HG03280 (cell line): Measurements from ENCODE around the gene TMCC2.
"Not testable (repeated sequence)": the region's sequence is repeated elsewhere in the genome, so short reads cannot be mapped to it uniquely, and the experiment has no call there.

ENCODE experiments used
- ATAC-seq: cut with Tn5 transposase; IDR thresholded peaks from one replicate; pipeline ENCODE4 v1.9.1; 2021; ENCODE audit warnings: mild to moderate bottlenecking, moderate library complexity; ENCODE audit not compliant: unreplicated experiment

TMCC2 gene

GRCh38 chr1:205275916-205276688 lies 48.4 kb downstream of the TMCC2 start:
- ATAC-seq, result no peak

DNA sequence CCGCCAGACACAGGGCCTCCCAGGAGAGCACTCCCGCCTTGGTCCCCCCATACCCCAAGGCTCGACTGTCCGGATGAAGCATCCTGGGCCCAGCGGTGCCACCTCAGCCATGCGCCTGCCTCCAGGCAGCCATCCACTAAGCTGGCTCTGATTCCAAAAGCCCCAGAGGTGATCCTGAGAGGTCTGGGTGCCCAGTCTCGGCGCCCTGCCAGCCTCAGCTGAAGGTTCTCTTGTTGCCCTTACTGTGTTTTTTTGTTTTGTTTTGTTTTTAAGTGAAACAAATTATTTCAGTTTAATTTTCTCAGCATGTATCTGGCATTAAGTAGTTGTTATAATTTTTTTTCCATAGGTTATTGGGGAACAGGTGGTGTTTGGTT lies 48.9 kb downstream of the TMCC2 start:
- ATAC-seq, result no peak

DNA sequence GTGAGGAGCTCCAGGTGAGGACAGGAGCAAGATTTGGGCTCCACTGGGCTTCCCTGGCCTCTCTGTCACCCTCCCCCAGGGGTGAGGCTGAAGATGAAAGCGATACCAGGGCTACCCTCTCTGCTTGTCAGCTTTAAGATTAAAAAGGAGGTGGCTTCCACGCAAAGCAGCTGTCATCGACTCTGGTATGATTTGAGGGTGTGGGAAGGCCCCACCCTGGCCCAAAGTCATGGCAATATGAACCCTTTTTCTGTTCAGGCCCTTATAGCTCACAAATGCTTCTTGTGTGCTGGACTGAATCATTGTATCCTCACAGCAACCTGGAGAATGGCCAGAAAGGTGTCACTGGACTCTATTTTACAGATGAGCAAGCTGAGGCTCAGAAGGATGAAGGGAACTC lies 52.2 kb downstream of the TMCC2 start:
- ATAC-seq, result no peak

GRCh38 chr1:205280666-205281395 lies 53.1 kb downstream of the TMCC2 start:
- ATAC-seq, result not testable (repeated sequence)

DNA sequence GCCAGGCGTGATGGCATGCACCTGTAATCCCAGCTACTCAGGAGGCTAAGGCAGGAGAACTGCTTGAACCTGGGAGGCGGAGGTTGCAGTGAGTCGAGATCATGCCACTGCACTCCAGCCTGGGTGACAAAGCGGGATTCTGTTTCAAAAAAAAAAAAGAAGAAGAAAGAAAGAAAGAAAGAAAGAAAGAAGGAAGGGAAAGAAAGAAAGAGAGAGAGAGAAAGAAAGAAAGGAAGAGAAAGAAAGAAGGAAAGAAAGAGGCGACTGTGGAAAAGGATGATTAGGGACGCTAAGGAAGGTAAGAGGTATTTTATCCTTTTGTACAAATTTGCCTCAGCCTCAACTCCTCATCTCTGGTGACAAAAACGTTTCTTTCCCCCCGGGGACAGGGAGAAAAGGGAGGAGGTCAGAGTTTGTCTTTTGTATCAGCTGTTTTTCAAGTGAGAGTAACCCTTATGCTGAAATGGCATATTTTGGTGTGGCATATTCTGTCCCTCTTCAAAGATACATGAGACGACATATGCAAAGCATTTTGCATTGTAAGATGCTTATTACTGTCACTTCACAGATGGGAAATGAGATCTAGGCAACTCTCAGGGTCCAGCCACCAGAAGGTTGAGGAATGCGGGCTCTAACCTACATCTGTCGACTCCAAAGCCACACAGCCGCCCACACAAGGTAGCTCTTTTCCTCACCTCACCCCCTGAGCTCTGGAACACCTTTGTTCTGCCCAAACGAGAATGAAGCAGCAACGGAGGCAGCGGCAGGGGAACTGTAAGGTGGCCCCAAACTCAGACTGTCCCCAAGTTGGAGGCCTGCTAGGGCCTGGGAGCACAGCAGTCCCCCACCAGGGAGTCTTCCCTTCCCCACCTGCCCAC lies 55.8 kb downstream of the TMCC2 start:
- ATAC-seq, result no peak

DNA sequence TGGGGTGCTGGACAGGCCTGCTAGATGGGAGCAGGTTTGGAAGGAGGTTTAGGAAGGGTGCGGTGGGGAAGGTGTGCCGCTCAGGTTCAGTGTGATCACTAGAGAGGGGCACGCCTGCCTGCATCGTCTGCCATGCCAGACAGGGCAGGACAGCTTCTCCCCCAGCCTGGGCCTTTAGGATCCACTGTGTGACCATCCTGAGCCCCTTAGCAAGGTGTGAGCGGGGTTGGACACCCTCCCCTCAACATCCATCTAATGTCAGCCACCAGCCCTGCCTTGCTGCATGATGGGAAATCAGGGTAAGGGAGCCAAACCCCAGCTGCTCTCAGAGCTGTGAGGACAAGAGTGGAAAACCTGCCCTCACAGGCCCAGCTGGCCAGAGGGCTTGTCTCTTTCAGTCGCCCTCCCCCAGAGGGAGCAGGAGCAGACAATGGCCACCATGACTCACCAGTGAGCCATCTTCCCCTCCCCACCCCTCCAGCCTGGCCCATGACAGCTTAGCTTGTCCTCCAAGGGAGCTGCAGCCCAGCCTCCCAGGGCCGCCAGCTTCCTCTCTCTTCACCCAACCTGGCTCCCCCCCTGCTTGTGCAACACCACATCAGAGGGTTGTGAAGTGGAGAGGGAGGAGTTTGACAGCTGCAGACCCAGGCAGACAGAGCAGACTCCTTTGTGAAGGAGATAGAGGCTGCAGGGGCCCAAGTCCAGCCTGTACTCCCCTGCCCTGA lies 56.8 kb downstream of the TMCC2 start:
- no peak for ATAC-seq

GRCh38 chr1:205285381-205286101 lies 57.8 kb downstream of the TMCC2 start:
- ATAC-seq, result peak; percentile 27

GRCh38 chr1:205286335-205286950 lies 58.7 kb downstream of the TMCC2 start:
- peak; percentile 31 for ATAC-seq

GRCh38 chr1:205287076-205287475 lies 59.3 kb downstream of the TMCC2 start:
- no peak for ATAC-seq

- ATAC-seq, result peak; percentile 76
Measured at GRCh38 chr1:205287767-205288559, 60.2 kb downstream of the TMCC2 start.

DNA sequence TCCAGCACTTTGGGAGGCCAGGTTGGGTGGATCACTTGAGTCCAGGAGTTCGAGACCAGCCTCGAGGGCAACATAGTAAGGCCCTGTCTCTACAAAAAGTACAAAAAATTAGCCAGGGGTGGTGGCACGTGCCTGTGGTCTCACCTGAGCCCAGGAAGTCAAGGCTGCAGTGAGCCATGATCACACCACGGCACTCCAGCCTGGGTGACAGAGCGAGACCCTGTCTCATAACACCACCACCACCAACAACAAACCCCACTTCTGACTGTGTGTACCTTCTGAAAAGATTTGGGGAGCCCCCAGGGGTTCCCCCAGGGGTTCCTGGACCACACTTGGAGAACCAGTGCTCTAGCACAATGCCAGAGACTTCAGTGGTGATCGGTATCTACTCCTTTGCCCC lies 63.9 kb downstream of the TMCC2 start:
- no peak for ATAC-seq

DNA sequence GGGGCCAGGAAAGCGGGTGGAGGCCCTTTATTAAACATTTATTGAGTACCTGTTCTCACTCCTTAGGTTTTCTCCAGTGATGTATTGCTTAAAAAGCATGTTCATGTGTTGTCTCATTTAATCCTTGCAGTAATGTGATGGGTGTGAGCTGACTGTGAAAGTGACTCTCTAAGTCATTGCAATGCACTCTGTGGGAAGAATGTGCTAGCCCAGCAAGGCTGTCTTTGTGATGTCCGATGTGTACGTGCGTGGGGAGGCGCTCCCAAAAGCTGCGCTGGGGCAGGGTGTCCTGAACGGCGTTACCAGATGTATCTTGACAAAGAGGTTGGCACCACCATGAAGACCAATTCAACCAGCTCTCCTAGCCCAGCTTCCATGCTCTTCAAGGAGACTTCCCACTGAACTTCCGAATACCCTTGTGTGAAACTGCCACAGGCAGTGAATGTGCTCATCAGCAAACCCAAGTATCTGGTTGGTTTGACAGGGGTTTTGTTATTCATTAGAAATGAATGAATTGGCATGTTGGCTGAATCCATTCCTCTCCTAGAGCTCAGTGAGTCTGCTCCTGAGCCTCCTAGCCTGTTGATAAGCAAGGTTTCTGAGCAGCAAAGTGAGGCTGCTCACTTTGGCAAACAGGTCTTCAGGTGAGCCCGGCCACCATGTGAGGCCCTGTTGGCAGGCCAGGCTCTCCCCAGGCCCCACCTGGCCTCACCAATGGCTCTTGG lies 65.8 kb downstream of the TMCC2 start:
- ATAC-seq, result no peak

DNA sequence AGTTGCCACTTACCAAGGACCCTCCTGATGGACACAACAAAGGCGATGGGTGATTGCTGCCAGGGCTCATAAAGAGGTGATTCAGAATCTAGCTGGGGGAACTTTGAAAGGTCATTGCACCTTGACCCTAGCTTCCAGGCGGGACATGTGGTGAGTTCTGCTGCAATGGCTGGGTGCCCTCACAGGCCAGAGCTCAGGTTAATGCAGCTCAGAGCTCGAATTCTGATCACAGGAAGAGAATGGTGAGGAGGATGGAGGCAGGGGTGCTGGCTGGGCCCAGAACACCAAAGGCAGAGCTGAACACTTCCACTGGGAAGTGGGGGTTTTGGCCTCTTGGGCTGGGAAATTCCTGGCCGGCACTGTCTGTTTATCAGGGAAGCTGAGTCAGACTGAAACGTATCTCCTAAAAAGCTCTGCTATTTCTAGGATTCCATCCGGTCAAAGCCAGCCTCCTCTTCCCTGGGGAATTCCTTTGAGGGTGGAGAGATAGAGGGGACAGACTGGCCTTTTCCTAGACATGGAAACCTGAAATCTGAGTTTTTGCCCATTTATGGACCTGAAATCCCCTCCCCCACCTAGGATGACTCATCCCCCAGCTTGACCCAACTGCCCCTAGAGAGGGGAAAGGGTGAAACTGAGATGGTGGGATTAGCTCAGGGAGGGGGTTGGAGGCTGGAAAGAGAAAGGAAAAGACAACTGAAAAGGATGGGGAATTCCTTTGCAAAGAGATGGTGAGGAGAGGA lies 66.6 kb downstream of the TMCC2 start:
- ATAC-seq, result no peak

DNA sequence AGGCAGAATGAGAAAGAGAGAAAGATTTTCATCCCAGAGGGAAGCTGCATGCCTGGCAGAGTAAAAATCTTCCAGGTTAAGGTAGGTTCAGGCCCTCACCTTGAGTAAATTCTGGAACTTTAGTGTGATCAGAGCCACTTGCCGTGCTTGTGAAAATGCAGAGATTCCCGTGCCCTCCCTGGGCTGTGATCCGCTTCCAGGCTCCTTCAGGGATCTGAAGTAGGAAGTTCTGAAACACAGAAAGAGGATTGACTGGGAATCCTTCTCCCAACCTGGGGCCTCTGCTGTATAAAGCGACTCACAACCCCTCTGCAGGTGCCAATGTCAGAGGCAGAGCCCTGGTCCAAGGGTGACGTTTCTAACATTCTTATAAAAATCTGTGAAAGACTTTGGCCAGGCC lies 67.2 kb downstream of the TMCC2 start:
- no peak for ATAC-seq

- ATAC-seq, result no peak
Measured at GRCh38 chr1:205296154-205296553, 68.4 kb downstream of the TMCC2 start.

GRCh38 chr1:205297546-205298177 lies 69.9 kb downstream of the TMCC2 start:
- ATAC-seq, result not testable (repeated sequence)
